DND-41 (cell line): Measurements from ENCODE around the gene SUSD4.

Experiments used
- ATAC-seq: fragments of 200-7000 bp; cut with Tn5 transposase; 3 replicates; pipeline ENCODE4 v1.9.1; 2021; ENCODE audit warnings: low read depth; ENCODE audit not compliant: insufficient read depth
- DNase-seq: peaks from one replicate; pipeline ENCODE4 v3.0.0-alpha.2; 2020
- H2AFZ ChIP-seq: 2 replicates; pipeline ENCODE4 v1.6.0; 2012; ENCODE audit warnings: low read depth, low read length
- H3K27ac ChIP-seq: 2 replicates; pipeline ENCODE4 v1.5.1; 2012; ENCODE audit warnings: low read length, inconsistent platforms
- H3K27me3 ChIP-seq: fragments of 200-600 bp; sonication (generic); 2 replicates; pipeline ENCODE4 v1.6.0; 2012; ENCODE audit warnings: low read length, mild to moderate bottlenecking, inconsistent platforms; ENCODE audit not compliant: insufficient read depth, poor library complexity
- H3K36me3 ChIP-seq: 2 replicates; pipeline ENCODE4 v1.5.1; 2012; ENCODE audit warnings: low read length, inconsistent platforms; ENCODE audit not compliant: insufficient read depth
- H3K4me1 ChIP-seq: 2 replicates; pipeline ENCODE4 v1.5.1; 2012; ENCODE audit warnings: mild to moderate bottlenecking, low read length; ENCODE audit not compliant: insufficient read depth
- H3K4me2 ChIP-seq: 2 replicates; pipeline ENCODE4 v1.6.0; 2012; ENCODE audit warnings: mild to moderate bottlenecking, moderate library complexity, low read length, inconsistent platforms; ENCODE audit not compliant: insufficient read depth
- H3K4me3 ChIP-seq, 2 experiments: fragments of 200-600 bp in 1 of 2; shearing (Covaris generic) in 1 of 2; 2 replicates each; pipeline ENCODE4 v1.5.1; 2012 to 2016; ENCODE audit warnings: inconsistent platforms in 2 of 2, low read length in 2 of 2, mild to moderate bottlenecking in 2 of 2, low read depth in 1 of 2, moderate library complexity in 1 of 2
- H3K79me2 ChIP-seq: 2 replicates; pipeline ENCODE4 v1.6.0; 2012; ENCODE audit warnings: low read length, inconsistent platforms; ENCODE audit not compliant: insufficient read depth
- H3K9ac ChIP-seq: 2 replicates; pipeline ENCODE4 v1.6.0; 2012; ENCODE audit warnings: low read depth, mild to moderate bottlenecking, inconsistent platforms, low read length, moderate library complexity
- H3K9me3 ChIP-seq: 2 replicates; pipeline ENCODE4 v1.5.1; 2012; ENCODE audit warnings: low read length, moderate library complexity, mild to moderate bottlenecking, inconsistent platforms; ENCODE audit not compliant: insufficient read depth, severe bottlenecking
- H4K20me1 ChIP-seq: 2 replicates; pipeline ENCODE4 v1.6.0; 2012; ENCODE audit warnings: low read length; ENCODE audit not compliant: insufficient read depth
- CTCF ChIP-seq: IDR thresholded peaks from 2 replicates; pipeline ENCODE4 v1.5.1; 2012; ENCODE audit warnings: borderline replicate concordance, low read length, moderate library complexity, mild to moderate bottlenecking; ENCODE audit not compliant: poor library complexity, severe bottlenecking; ENCODE audit errors: extremely low read depth
- EZH2 ChIP-seq: IDR thresholded peaks from 3 replicates; pipeline ENCODE4 v1.6.1; 2012; ENCODE audit warnings: borderline replicate concordance, low read depth, mild to moderate bottlenecking, moderate library complexity, low read length, inconsistent platforms; ENCODE audit not compliant: severe bottlenecking

Gene SUSD4

GRCh38 chr1:223245411-223245810, 118.6 kb downstream of the SUSD4 start:
- TF ChIP-seq EZH2 (no peak), CTCF (no peak)
- no peak overlapping the region for H3K9ac ChIP-seq
- no peak for ATAC-seq
- no peaks in the 10 kb centered on the region for H3K36me3 ChIP-seq
- no peak overlapping the region for H2AFZ ChIP-seq
- DNase-seq: no peak
- no peaks in the 10 kb centered on the region for H3K27me3 ChIP-seq
- H3K4me2 ChIP-seq: no peak overlapping the region
- H3K79me2 ChIP-seq: no peaks in the 10 kb centered on the region
- peaks cover 4% of the 10 kb centered on the region; the same call in 1 of the 2 replicates for H3K4me1 ChIP-seq
- no peak overlapping the region for H3K27ac ChIP-seq
- H3K9me3 ChIP-seq: no peaks in the 10 kb centered on the region
- no peaks in the 10 kb centered on the region for H4K20me1 ChIP-seq
- no peak overlapping the region for H3K4me3 ChIP-seq

- ATAC-seq (peak; percentile 61; the same call in 2 of the 3 replicates), DNase-seq (no peak)
These were observed 119.4 kb downstream of the SUSD4 start for GRCh38 chr1:223244366-223245103.

GRCh38 chr1:223243441-223244050, 120.4 kb downstream of the SUSD4 start:
- H4K20me1 ChIP-seq: no peaks in the 10 kb centered on the region
- no peak overlapping the region for H3K27ac ChIP-seq
- peaks cover 4% of the 10 kb centered on the region; the same call in 1 of the 2 replicates for H3K4me1 ChIP-seq
- H3K4me3 ChIP-seq: no peak overlapping the region
- H3K27me3 ChIP-seq: no peaks in the 10 kb centered on the region
- DNase-seq (no peak), ATAC-seq (no peak)
- H3K9me3 ChIP-seq: no peaks in the 10 kb centered on the region
- H3K36me3 ChIP-seq: no peaks in the 10 kb centered on the region
- H3K79me2 ChIP-seq: no peaks in the 10 kb centered on the region
- TF ChIP-seq CTCF: no peak
- TF ChIP-seq EZH2: no peak
- no peak overlapping the region for H3K4me2 ChIP-seq
- H3K9ac ChIP-seq: no peak overlapping the region
- H2AFZ ChIP-seq: no peak overlapping the region

More at GRCh38 chr1:223244366-223245103, 119.4 kb downstream of the SUSD4 start:
- H3K4me1 ChIP-seq: peaks cover 4% of the 10 kb centered on the region; the same call in 1 of the 2 replicates
- H3K9ac ChIP-seq: no peak overlapping the region
- no peaks in the 10 kb centered on the region for H3K9me3 ChIP-seq
- no peak overlapping the region for H3K4me3 ChIP-seq
- no peaks in the 10 kb centered on the region for H3K36me3 ChIP-seq
- no peaks in the 10 kb centered on the region for H4K20me1 ChIP-seq
- no peak overlapping the region for H2AFZ ChIP-seq
- no peaks in the 10 kb centered on the region for H3K27me3 ChIP-seq
- H3K27ac ChIP-seq: no peak overlapping the region
- H3K79me2 ChIP-seq: no peaks in the 10 kb centered on the region
- no peak for TF ChIP-seq EZH2
- no peak for TF ChIP-seq CTCF
- no peak overlapping the region for H3K4me2 ChIP-seq
